ENCODE measurements around the gene CSAG1. TPM values are rescaled to one million over a fixed set of nuclear protein-coding genes. Genes with fewer than 3 reads are reported as not detected.
"Not testable (repeated sequence)": the region's sequence is repeated elsewhere in the genome, so short reads cannot be mapped to it uniquely, and the experiment has no call there.

CSAG1 gene
- total RNA-seq, 1 experiment from 2014 or later: not detected

GRCh38 chrX:152700390-152700789, 33.1 kb downstream of the CSAG1 start:
- H3K4me1 ChIP-seq (ENCODE audit: control insufficient read depth, insufficient read depth, low read length); H3K4me3 ChIP-seq (ENCODE audit: low read depth in 2 of 2, low read length in 2 of 2); in situ Hi-C loops (cut with HindIII; ENCODE audit: low pct_unique_long_range_greater_than_20kb, low sequenced_read_pairs); ATAC-seq; H3K36me3 ChIP-seq (ENCODE audit: control insufficient read depth, insufficient read depth, low read length); H3K9me3 ChIP-seq (ENCODE audit: control insufficient read depth, insufficient read depth, low read depth, low read length); intact Hi-C loops (cut with micrococcal nuclease; ENCODE audit: unreplicated experiment); H3K27me3 ChIP-seq (ENCODE audit: control insufficient read depth, insufficient read depth, low read length); POLR2A ChIA-PET; CTCF ChIA-PET; DNase-seq (ENCODE audit: low read depth, low spot score); BruUV-seq (replicated peaks); H3K27ac ChIP-seq (ENCODE audit: low read length): not testable (repeated sequence)

- H3K4me3 ChIP-seq (ENCODE audit: low read depth in 2 of 2, low read length in 2 of 2); CTCF ChIA-PET; in situ Hi-C loops (cut with HindIII; ENCODE audit: low pct_unique_long_range_greater_than_20kb, low sequenced_read_pairs): not testable (repeated sequence)
Observed at GRCh38 chrX:152697952-152698931, 35.3 kb downstream of the CSAG1 start, which contains the start of gene MAGEA3. Gene MAGEA3, plus strand, starts transcription at chrX:152698794. Its CDS starts 2,039 bp downstream, at chrX:152700833.

GRCh38 chrX:152681012-152681411, 52.5 kb downstream of the CSAG1 start:
- H3K36me3 ChIP-seq (ENCODE audit: control insufficient read depth, insufficient read depth, low read length); BruUV-seq (replicated peaks); H3K4me3 ChIP-seq (ENCODE audit: low read depth in 2 of 2, low read length in 2 of 2); POLR2A ChIA-PET; H3K9me3 ChIP-seq (ENCODE audit: control insufficient read depth, insufficient read depth, low read depth, low read length); DNase-seq (ENCODE audit: low read depth, low spot score); H3K4me1 ChIP-seq (ENCODE audit: control insufficient read depth, insufficient read depth, low read length); in situ Hi-C loops (cut with HindIII; ENCODE audit: low pct_unique_long_range_greater_than_20kb, low sequenced_read_pairs); intact Hi-C loops (cut with micrococcal nuclease; ENCODE audit: unreplicated experiment); CTCF ChIA-PET; H3K27ac ChIP-seq (ENCODE audit: low read length); H3K27me3 ChIP-seq (ENCODE audit: control insufficient read depth, insufficient read depth, low read length): not testable (repeated sequence)
- peak; percentile 78 for ATAC-seq

More at GRCh38 chrX:152697952-152698931, 35.3 kb downstream of the CSAG1 start, which contains the start of gene MAGEA3:
- DNase-seq (ENCODE audit: low read depth, low spot score); H3K4me1 ChIP-seq (ENCODE audit: control insufficient read depth, insufficient read depth, low read length); H3K36me3 ChIP-seq (ENCODE audit: control insufficient read depth, insufficient read depth, low read length); H3K9me3 ChIP-seq (ENCODE audit: control insufficient read depth, insufficient read depth, low read depth, low read length); intact Hi-C loops (cut with micrococcal nuclease; ENCODE audit: unreplicated experiment); POLR2A ChIA-PET; H3K27me3 ChIP-seq (ENCODE audit: control insufficient read depth, insufficient read depth, low read length); BruUV-seq (replicated peaks); ATAC-seq; H3K27ac ChIP-seq (ENCODE audit: low read length): not testable (repeated sequence)

Other genes with a start within 250 kb of the CSAG1 start
- gene GABRQ, start 95.8 kb downstream of the CSAG1 start, total RNA-seq (2021; ENCODE audit: unreplicated experiment): 0.03 TPM
- gene MAGEA3, start 34.9 kb downstream of the CSAG1 start, total RNA-seq (2021; ENCODE audit: unreplicated experiment): 0.21 TPM
- not detected for gene CSAG2, start 24.4 kb downstream of the CSAG1 start, total RNA-seq (2021; ENCODE audit: unreplicated experiment)
- not detected for gene MAGEA2B, start 19.1 kb downstream of the CSAG1 start, total RNA-seq (2021; ENCODE audit: unreplicated experiment)
- not detected for gene MAGEA12, start within 50 bp of the CSAG1 start, total RNA-seq (2021; ENCODE audit: unreplicated experiment)
- 0.28 TPM for gene MAGEA2, start 20.1 kb upstream of the CSAG1 start, total RNA-seq (2021; ENCODE audit: unreplicated experiment)
- 0.26 TPM for gene CSAG3, start 25.5 kb upstream of the CSAG1 start, total RNA-seq (2021; ENCODE audit: unreplicated experiment)
- gene MAGEA6, start 36.0 kb upstream of the CSAG1 start, total RNA-seq (2021; ENCODE audit: unreplicated experiment): 0.57 TPM
- gene CETN2, start 97.0 kb upstream of the CSAG1 start, total RNA-seq (2021; ENCODE audit: unreplicated experiment): 63.3 TPM
- gene NSDHL, start 97.3 kb upstream of the CSAG1 start, total RNA-seq (2021; ENCODE audit: unreplicated experiment): 75.0 TPM
- 5.4 TPM for gene ZNF185, start 164.3 kb upstream of the CSAG1 start, total RNA-seq (2021; ENCODE audit: unreplicated experiment)

Data from Panc1 (cell line).